HCT116 (cell line): ENCODE measurements around the gene DCN. TPM values are rescaled to one million over a fixed set of nuclear protein-coding genes. Genes with fewer than 3 reads are reported as not detected.
A peak's percentile ranks its signal among the peaks of the same experiment; 100 is the strongest.

Source experiments
- ATAC-seq: fragments of 200-7000 bp; cut with Tn5 transposase; 2 replicates; pipeline ENCODE4 v1.9.1; 2020; ENCODE audit warnings: mild to moderate bottlenecking, moderate library complexity
- BruUV-seq: library from RNA; stranded (reverse); fragments of 400-500 nt; replicated peaks from 2 replicates; lab custom pipeline; 2021; lab: Mats Ljungman, UMichigan
- CTCF ChIA-PET: fragments of 300-600 bp; sonication (Branson Sonifier 250); formaldehyde crosslinking; loops from one replicate; lab custom pipeline; 2021; ENCODE audit warnings: antibody characterized with exemption; lab: Charles Lee
- POLR2A ChIA-PET: fragments of 300-600, 350-600 bp; sonication (Branson Sonifier 250); formaldehyde crosslinking; loops from one replicate; lab custom pipeline; 2021; ENCODE audit warnings: antibody characterized with exemption; lab: Charles Lee
- RAD21 ChIA-PET, 2 experiments: fragments of 300-600 bp; sonication (Branson Sonifier 250); formaldehyde crosslinking; loops; one replicate each; lab custom pipeline; 2023; ENCODE audit warnings: low total read pairs in 2 of 2; ENCODE audit not compliant: uncharacterized antibody in 2 of 2, unreplicated experiment in 2 of 2, low non-redundant PET in 1 of 2; lab: Charles Lee
- DNase-seq: peaks from one replicate; pipeline ENCODE4 v3.0.0-alpha.2; 2010; ENCODE audit warnings: low read depth, low spot score
- H2AFZ ChIP-seq: fragments of 200-600 bp; shearing (Covaris generic), sonication (generic); 2 replicates; pipeline ENCODE4 v1.6.1; 2017; ENCODE audit warnings: low read depth, mixed run types, mixed read lengths, antibody characterized with exemption, low read length; ENCODE audit not compliant: poor library complexity, severe bottlenecking
- H3K27ac ChIP-seq: 2 replicates; pipeline ENCODE4 v1.5.1; 2012; ENCODE audit warnings: low read depth, low read length
- H3K27me3 ChIP-seq: fragments of 200-600 bp; sonication (generic); 2 replicates; pipeline ENCODE4 v1.6.1; 2016; ENCODE audit warnings: mixed run types, low read length, mixed read lengths; ENCODE audit not compliant: insufficient read depth
- H3K36me3 ChIP-seq, 2 experiments: fragments of 200-500 bp in 1 of 2; fragments of 200-600 bp in 1 of 2; sonication (Bioruptor generic) in 1 of 2; sonication (generic) in 1 of 2; 2 replicates each; pipeline versions ENCODE4 v1.5.1 to v1.6.1; 2014 to 2016; ENCODE audit warnings: low read length in 2 of 2, inconsistent platforms in 1 of 2, mixed read lengths in 1 of 2, mixed run types in 1 of 2; ENCODE audit not compliant: insufficient read depth in 2 of 2, control insufficient read depth in 1 of 2
- H3K4me1 ChIP-seq, 2 experiments: fragments of 200-600 bp in 1 of 2; sonication (generic) in 1 of 2; 2 replicates each; pipeline versions ENCODE4 v1.5.1 to v1.6.1; 2012 to 2017; ENCODE audit warnings: low read length in 2 of 2, inconsistent platforms in 1 of 2, mild to moderate bottlenecking in 1 of 2, mixed read lengths in 1 of 2, mixed run types in 1 of 2, moderate library complexity in 1 of 2; ENCODE audit not compliant: insufficient read depth in 2 of 2, control insufficient read depth in 1 of 2
- H3K4me2 ChIP-seq: fragments of 200-600 bp; sonication (generic); 2 replicates; pipeline ENCODE4 v1.6.1; 2017; ENCODE audit warnings: mixed run types, low read length, mixed read lengths
- H3K4me3 ChIP-seq, 2 experiments: fragments of 200-600 bp in 1 of 2; sonication (generic) in 1 of 2; replicated peaks in 1 of 2; 2 replicates each; pipeline ENCODE4 v1.5.1; 2011 to 2016; ENCODE audit warnings: low read length in 2 of 2, control low read depth in 1 of 2, low read depth in 1 of 2, mild to moderate bottlenecking in 1 of 2, mixed read lengths in 1 of 2, mixed run types in 1 of 2
- H3K79me2 ChIP-seq: fragments of 200-600 bp; sonication (generic); 2 replicates; pipeline ENCODE4 v1.6.1; 2017; ENCODE audit warnings: mild to moderate bottlenecking, mixed run types, low read length, moderate library complexity, mixed read lengths; ENCODE audit not compliant: insufficient read depth
- H3K9ac ChIP-seq: fragments of 200-600 bp; sonication (generic); 2 replicates; pipeline ENCODE4 v1.6.1; 2016; ENCODE audit warnings: low read length, mixed read lengths
- H3K9me2 ChIP-seq: fragments of 200-600 bp; sonication (generic), shearing (Covaris generic); 2 replicates; pipeline ENCODE4 v1.6.1; 2017; ENCODE audit warnings: mixed run types, mild to moderate bottlenecking, moderate library complexity; ENCODE audit not compliant: insufficient read depth
- H3K9me3 ChIP-seq, 2 experiments: fragments of 200-500 bp in 1 of 2; fragments of 200-600 bp in 1 of 2; sonication (Bioruptor generic) in 1 of 2; sonication (generic) in 1 of 2; 2 replicates each; pipeline ENCODE4 v1.6.1; 2014 to 2017; ENCODE audit warnings: low read length in 2 of 2, mixed read lengths in 2 of 2, inconsistent platforms in 1 of 2, low read depth in 1 of 2, mild to moderate bottlenecking in 1 of 2, mixed run types in 1 of 2, moderate library complexity in 1 of 2; ENCODE audit not compliant: control insufficient read depth in 1 of 2, insufficient read depth in 1 of 2
- H4K20me1 ChIP-seq: fragments of 200-600 bp; sonication (generic), shearing (Covaris generic); 2 replicates; pipeline ENCODE4 v1.6.1; 2017; ENCODE audit warnings: mixed run types, mild to moderate bottlenecking, moderate library complexity; ENCODE audit not compliant: insufficient read depth
- CBX3 ChIP-seq: IDR thresholded peaks from 2 replicates; pipeline ENCODE4 v1.6.1; 2012; ENCODE audit warnings: low read depth
- CEBPB ChIP-seq: IDR thresholded peaks from 2 replicates; pipeline ENCODE4 v1.6.1; 2012; ENCODE audit warnings: low read depth
- EGR1 ChIP-seq: IDR thresholded peaks from 2 replicates; pipeline ENCODE4 v1.6.1; 2012; ENCODE audit warnings: low read depth
- EZH2 ChIP-seq: fragments of 200-600 bp; sonication (generic); IDR thresholded peaks from 2 replicates; pipeline ENCODE4 v1.6.1; 2017; ENCODE audit warnings: antibody characterized with exemption, mixed run types
- EZH2phosphoT487 ChIP-seq: fragments of 200-600 bp; IDR thresholded peaks from 2 replicates; pipeline ENCODE4 v1.6.1; 2018; ENCODE audit warnings: antibody characterized with exemption, borderline replicate concordance
- FOSL1 ChIP-seq: IDR thresholded peaks from 2 replicates; pipeline ENCODE4 v1.6.1; 2012; ENCODE audit warnings: low read depth
- JUND ChIP-seq: IDR thresholded peaks from 2 replicates; pipeline ENCODE4 v1.6.1; 2012
- POLR2A ChIP-seq: IDR thresholded peaks from 2 replicates; pipeline ENCODE4 v1.7.0; 2011; ENCODE audit warnings: borderline replicate concordance; ENCODE audit not compliant: insufficient read depth, insufficient read length; ENCODE audit errors: extremely low read depth
- RAD21 ChIP-seq: IDR thresholded peaks from 2 replicates; pipeline ENCODE4 v1.6.1; 2012; ENCODE audit warnings: low read depth, mild to moderate bottlenecking
- SIN3A ChIP-seq: IDR thresholded peaks from 2 replicates; pipeline ENCODE4 v1.6.1; 2012; ENCODE audit warnings: low read depth
- TCF7L2 ChIP-seq: IDR thresholded peaks from 2 replicates; pipeline ENCODE4 v1.7.0; 2011; ENCODE audit warnings: borderline replicate concordance, inconsistent platforms; ENCODE audit not compliant: insufficient read depth, insufficient read length; ENCODE audit errors: extremely low read depth
- YY1 ChIP-seq: IDR thresholded peaks from 2 replicates; pipeline ENCODE4 v1.6.1; 2011; ENCODE audit warnings: low read length, low read depth, moderate library complexity, mild to moderate bottlenecking; ENCODE audit not compliant: insufficient replicate concordance; ENCODE audit errors: extremely low read depth
- ZFX ChIP-seq: fragments of 450-650 bp; IDR thresholded peaks from 2 replicates; pipeline ENCODE4 v1.6.1; 2017
- ZNF274 ChIP-seq: fragments of 200-500 bp; sonication (Bioruptor generic); IDR thresholded peaks from 2 replicates; pipeline ENCODE4 v1.6.1; 2014; ENCODE audit warnings: mild to moderate bottlenecking, low read depth, low read length, inconsistent platforms
- intact Hi-C: fragments of 100-400 bp; cut with micrococcal nuclease; formaldehyde crosslinking; loops from 2 replicates; pipeline ENCODE4 v1.10.0; 2022
- total RNA-seq: library from RNA; stranded (reverse); gene quantifications from one replicate; pipeline ENCODE4 v1.2.1, GENCODE V29; 2021; ENCODE audit not compliant: unreplicated experiment
- TF ChIP-seq, protein P1 (sequence below): IDR thresholded peaks from 2 replicates; pipeline ENCODE4 v1.6.1; 2012; ENCODE audit warnings: low read depth
- TF ChIP-seq, protein P2 (sequence below): IDR thresholded peaks from 2 replicates; pipeline ENCODE4 v1.6.1; 2012
- TF ChIP-seq, protein P3 (sequence below), 3 experiments: fragments of 200-600 bp in 1 of 3; sonication (generic) in 1 of 3; IDR thresholded peaks in 2 of 3; conservative IDR thresholded peaks in 1 of 3; 2 replicates each; pipeline ENCODE4 v1.5.1; 2012 to 2017; ENCODE audit warnings: low read depth in 2 of 3, low read length in 2 of 3, antibody characterized with exemption in 1 of 3, borderline replicate concordance in 1 of 3, control low read depth in 1 of 3, mild to moderate bottlenecking in 1 of 3, mixed read lengths in 1 of 3, mixed run types in 1 of 3, moderate library complexity in 1 of 3; ENCODE audit not compliant: insufficient read depth in 1 of 3
- TF ChIP-seq, protein P4 (sequence below): IDR thresholded peaks from 2 replicates; pipeline ENCODE4 v1.6.1; 2012

DCN gene
- total RNA-seq, 1 experiment from 2014 or later = 3.6 TPM

DNA sequence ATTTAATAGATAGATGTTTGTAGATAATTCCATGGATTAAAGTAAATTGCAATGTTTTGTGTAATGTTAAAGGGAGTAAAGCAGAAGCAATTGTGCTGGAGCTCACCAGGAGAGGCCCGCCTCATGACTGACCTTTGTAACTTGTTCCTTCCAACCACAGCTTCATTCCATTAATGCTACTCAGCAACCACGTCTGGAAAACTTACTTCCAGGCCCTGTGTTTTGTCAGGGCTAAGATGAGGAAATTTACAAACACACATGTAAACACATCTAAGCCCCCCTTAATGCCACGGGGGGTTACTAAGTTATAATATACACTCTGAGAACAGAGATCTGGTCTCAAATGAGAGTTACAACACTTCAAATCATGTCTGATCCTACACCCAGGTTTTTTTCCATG, 83.7 kb downstream of the DCN start (continued):
- peak; percentile 39; the same call in 1 of the 2 replicates for TF ChIP-seq JUND
- TF ChIP-seq ZFX = no peak
- TF ChIP-seq, all 23 proteins: peak for 6

DNA sequence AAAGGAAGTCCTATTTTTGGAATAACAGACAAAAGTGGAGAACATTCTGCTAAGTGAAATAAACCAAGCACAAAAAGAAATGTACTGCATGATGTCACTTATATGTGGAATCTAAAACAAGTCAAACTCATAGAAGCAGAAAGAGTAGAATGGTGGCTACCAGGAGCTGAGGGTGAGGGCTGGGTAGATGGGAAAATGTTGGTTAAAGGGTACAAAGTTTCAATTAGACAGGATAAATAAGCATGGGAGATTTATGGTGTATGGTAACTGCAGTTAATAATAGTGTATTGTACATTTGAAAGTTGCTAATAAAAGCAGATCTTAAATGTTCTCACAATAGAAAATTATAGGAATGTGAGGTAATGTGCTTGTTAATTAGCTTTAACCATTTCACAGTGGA, 84.2 kb downstream of the DCN start:
- ATAC-seq = no peak
- CTCF ChIA-PET = interaction anchor here (2.1 kb wide), 1 partner anchor 10 kb away, joined by 12 read pairs; no protein-coding TSS in a partner anchor

More for the DNA sequence above, 84.2 kb downstream of the DCN start:
- H3K4me3 ChIP-seq = no peak overlapping the region
- no peak for DNase-seq
- no TSS peak for BruUV-seq
- peak overlapping the region; percentile 60 for H3K4me2 ChIP-seq
- H3K27ac ChIP-seq = no peak overlapping the region
- H3K9me2 ChIP-seq = no peaks in the 10 kb centered on the region
- no peaks in the 10 kb centered on the region for H3K9me3 ChIP-seq
- TF ChIP-seq ZFX = no peak
- no peak for TF ChIP-seq CBX3
- no peak for TF ChIP-seq JUND
- no peak for TF ChIP-seq TCF7L2
- TF ChIP-seq CEBPB = no peak
- TF ChIP-seq RAD21 = no peak
- TF ChIP-seq, protein P1, sequence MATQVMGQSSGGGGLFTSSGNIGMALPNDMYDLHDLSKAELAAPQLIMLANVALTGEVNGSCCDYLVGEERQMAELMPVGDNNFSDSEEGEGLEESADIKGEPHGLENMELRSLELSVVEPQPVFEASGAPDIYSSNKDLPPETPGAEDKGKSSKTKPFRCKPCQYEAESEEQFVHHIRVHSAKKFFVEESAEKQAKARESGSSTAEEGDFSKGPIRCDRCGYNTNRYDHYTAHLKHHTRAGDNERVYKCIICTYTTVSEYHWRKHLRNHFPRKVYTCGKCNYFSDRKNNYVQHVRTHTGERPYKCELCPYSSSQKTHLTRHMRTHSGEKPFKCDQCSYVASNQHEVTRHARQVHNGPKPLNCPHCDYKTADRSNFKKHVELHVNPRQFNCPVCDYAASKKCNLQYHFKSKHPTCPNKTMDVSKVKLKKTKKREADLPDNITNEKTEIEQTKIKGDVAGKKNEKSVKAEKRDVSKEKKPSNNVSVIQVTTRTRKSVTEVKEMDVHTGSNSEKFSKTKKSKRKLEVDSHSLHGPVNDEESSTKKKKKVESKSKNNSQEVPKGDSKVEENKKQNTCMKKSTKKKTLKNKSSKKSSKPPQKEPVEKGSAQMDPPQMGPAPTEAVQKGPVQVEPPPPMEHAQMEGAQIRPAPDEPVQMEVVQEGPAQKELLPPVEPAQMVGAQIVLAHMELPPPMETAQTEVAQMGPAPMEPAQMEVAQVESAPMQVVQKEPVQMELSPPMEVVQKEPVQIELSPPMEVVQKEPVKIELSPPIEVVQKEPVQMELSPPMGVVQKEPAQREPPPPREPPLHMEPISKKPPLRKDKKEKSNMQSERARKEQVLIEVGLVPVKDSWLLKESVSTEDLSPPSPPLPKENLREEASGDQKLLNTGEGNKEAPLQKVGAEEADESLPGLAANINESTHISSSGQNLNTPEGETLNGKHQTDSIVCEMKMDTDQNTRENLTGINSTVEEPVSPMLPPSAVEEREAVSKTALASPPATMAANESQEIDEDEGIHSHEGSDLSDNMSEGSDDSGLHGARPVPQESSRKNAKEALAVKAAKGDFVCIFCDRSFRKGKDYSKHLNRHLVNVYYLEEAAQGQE = no peak
- TF ChIP-seq EGR1 = no peak
- TF ChIP-seq SIN3A = no peak
- TF ChIP-seq EZH2phosphoT487 = no peak
- TF ChIP-seq, protein P2, sequence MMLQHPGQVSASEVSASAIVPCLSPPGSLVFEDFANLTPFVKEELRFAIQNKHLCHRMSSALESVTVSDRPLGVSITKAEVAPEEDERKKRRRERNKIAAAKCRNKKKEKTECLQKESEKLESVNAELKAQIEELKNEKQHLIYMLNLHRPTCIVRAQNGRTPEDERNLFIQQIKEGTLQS = no peak
- no peak for TF ChIP-seq EZH2
- TF ChIP-seq POLR2A = no peak
- TF ChIP-seq, protein P3, sequence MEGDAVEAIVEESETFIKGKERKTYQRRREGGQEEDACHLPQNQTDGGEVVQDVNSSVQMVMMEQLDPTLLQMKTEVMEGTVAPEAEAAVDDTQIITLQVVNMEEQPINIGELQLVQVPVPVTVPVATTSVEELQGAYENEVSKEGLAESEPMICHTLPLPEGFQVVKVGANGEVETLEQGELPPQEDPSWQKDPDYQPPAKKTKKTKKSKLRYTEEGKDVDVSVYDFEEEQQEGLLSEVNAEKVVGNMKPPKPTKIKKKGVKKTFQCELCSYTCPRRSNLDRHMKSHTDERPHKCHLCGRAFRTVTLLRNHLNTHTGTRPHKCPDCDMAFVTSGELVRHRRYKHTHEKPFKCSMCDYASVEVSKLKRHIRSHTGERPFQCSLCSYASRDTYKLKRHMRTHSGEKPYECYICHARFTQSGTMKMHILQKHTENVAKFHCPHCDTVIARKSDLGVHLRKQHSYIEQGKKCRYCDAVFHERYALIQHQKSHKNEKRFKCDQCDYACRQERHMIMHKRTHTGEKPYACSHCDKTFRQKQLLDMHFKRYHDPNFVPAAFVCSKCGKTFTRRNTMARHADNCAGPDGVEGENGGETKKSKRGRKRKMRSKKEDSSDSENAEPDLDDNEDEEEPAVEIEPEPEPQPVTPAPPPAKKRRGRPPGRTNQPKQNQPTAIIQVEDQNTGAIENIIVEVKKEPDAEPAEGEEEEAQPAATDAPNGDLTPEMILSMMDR (IDR thresholded peaks at IDR 0.05 in 2 of 3, conservative IDR thresholded peaks at IDR 0.05 in 1 of 3; ENCODE audit: borderline replicate concordance in 1 of 3, insufficient read depth in 1 of 3, low read depth in 2 of 3, low read length in 2 of 3) = no peak
- TF ChIP-seq, protein P4, sequence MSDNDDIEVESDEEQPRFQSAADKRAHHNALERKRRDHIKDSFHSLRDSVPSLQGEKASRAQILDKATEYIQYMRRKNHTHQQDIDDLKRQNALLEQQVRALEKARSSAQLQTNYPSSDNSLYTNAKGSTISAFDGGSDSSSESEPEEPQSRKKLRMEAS = no peak
- no peak for TF ChIP-seq ZNF274
- TF ChIP-seq YY1 = no peak
- TF ChIP-seq FOSL1 = no peak
- ChIA-PET POLR2A (no interaction called here), RAD21 (no interaction called here)
- no peaks in the 10 kb centered on the region for H4K20me1 ChIP-seq
- no peak overlapping the region for H3K9ac ChIP-seq
- H3K79me2 ChIP-seq = no peaks in the 10 kb centered on the region
- H3K36me3 ChIP-seq = no peaks in the 10 kb centered on the region
- no peaks in the 10 kb centered on the region for H3K27me3 ChIP-seq
- intact Hi-C loops = no loop called here
- H2AFZ ChIP-seq = peak overlapping the region; percentile 77
- H3K4me1 ChIP-seq = peaks cover 4 to 14% of the 10 kb centered on the region in 2 experiments; a peak in 3 of 4 replicates
